GM23338 (cell line): ENCODE measurements around the gene PLEKHA7. TPM values are rescaled to one million over a fixed set of nuclear protein-coding genes. Genes with fewer than 3 reads are reported as not detected.

Source experiments
- EZH2 ChIP-seq: fragments of 200-600 bp; sonication (generic); IDR thresholded peaks from one replicate; pipeline ENCODE4 v1.8.0; 2017; ENCODE audit warnings: antibody characterized with exemption, mild to moderate bottlenecking, low read depth; ENCODE audit not compliant: unreplicated experiment
- JUNB ChIP-seq: IDR thresholded peaks from one replicate; pipeline ENCODE4 v1.6.1; 2016; ENCODE audit warnings: antibody characterized with exemption; ENCODE audit not compliant: unreplicated experiment
- ZNF114 ChIP-seq: fragments of 250-450 bp; sonication (Bioruptor Pico); IDR thresholded peaks from 2 replicates; pipeline ENCODE4 v1.5.0; 2020; ENCODE audit warnings: mild to moderate bottlenecking, moderate library complexity
- ZNF462 ChIP-seq: fragments of 250-450 bp; sonication (Bioruptor Pico); IDR thresholded peaks from 2 replicates; pipeline ENCODE4 v1.5.0; 2020; ENCODE audit warnings: mild to moderate bottlenecking, moderate library complexity
- polyA plus RNA-seq: library from polyadenylated mRNA; unstranded; fragments of >200 nt; fragmentation: Nextera tagmentation; extraction: Ambion mirVana; gene quantifications from 2 replicates; pipeline ENCODE4 v1.2.1, GENCODE V29; 2016
- total RNA-seq: library from RNA; depleted of rRNA; stranded (reverse); fragments of >200 nt; shearing (Covaris generic); gene quantifications from 2 replicates; pipeline ENCODE4 v1.2.3, GENCODE V29; 2014
- TF ChIP-seq, protein P1 (sequence below): IDR thresholded peaks from one replicate; pipeline ENCODE4 v1.6.1; 2018; ENCODE audit warnings: antibody characterized with exemption; ENCODE audit not compliant: unreplicated experiment
- TF ChIP-seq, protein P2 (sequence below): IDR thresholded peaks from 2 replicates; pipeline ENCODE4 v1.6.1; 2016; ENCODE audit warnings: antibody characterized with exemption

PLEKHA7 gene
- total and polyA plus RNA-seq, 2 experiments from 2014 or later = 9.7 to 15.8 TPM

DNA sequence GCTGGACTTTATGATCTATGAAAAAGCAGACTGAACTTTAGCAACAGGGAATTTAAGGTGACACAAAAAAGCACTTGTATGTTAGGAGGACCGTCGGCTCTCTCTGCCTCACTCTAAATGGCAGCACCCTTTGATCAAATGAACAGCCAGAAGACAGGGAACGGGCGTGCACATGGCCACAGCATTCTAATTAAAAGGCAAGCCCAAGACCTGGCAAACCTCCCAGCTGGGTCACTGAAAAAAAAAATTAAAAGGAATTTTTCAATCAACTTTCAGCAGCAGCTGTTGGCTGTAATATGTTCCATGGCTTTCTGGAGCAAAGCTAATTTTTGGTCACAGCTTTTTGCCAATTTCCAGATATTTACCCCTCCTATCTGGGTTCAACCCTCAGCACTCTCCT is 159.2 kb downstream of the PLEKHA7 start (continued):
- TF ChIP-seq ZNF462 (CRISPR knock-in tag) = no peak
- no peak for TF ChIP-seq ZNF114
- TF ChIP-seq JUNB = no peak
- TF ChIP-seq, protein P1, sequence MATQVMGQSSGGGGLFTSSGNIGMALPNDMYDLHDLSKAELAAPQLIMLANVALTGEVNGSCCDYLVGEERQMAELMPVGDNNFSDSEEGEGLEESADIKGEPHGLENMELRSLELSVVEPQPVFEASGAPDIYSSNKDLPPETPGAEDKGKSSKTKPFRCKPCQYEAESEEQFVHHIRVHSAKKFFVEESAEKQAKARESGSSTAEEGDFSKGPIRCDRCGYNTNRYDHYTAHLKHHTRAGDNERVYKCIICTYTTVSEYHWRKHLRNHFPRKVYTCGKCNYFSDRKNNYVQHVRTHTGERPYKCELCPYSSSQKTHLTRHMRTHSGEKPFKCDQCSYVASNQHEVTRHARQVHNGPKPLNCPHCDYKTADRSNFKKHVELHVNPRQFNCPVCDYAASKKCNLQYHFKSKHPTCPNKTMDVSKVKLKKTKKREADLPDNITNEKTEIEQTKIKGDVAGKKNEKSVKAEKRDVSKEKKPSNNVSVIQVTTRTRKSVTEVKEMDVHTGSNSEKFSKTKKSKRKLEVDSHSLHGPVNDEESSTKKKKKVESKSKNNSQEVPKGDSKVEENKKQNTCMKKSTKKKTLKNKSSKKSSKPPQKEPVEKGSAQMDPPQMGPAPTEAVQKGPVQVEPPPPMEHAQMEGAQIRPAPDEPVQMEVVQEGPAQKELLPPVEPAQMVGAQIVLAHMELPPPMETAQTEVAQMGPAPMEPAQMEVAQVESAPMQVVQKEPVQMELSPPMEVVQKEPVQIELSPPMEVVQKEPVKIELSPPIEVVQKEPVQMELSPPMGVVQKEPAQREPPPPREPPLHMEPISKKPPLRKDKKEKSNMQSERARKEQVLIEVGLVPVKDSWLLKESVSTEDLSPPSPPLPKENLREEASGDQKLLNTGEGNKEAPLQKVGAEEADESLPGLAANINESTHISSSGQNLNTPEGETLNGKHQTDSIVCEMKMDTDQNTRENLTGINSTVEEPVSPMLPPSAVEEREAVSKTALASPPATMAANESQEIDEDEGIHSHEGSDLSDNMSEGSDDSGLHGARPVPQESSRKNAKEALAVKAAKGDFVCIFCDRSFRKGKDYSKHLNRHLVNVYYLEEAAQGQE = no peak
- TF ChIP-seq EZH2 = no peak
- TF ChIP-seq, protein P2, sequence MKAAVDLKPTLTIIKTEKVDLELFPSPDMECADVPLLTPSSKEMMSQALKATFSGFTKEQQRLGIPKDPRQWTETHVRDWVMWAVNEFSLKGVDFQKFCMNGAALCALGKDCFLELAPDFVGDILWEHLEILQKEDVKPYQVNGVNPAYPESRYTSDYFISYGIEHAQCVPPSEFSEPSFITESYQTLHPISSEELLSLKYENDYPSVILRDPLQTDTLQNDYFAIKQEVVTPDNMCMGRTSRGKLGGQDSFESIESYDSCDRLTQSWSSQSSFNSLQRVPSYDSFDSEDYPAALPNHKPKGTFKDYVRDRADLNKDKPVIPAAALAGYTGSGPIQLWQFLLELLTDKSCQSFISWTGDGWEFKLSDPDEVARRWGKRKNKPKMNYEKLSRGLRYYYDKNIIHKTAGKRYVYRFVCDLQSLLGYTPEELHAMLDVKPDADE = no peak
